Peyer's patch (tissue), 4 donors: ENCODE data around the gene CIAO2B.
A peak's percentile ranks its signal among the peaks of the same experiment; 100 is the strongest.

Experiments
- CTCF ChIP-seq, 6 experiments: fragments of 450-650 bp in 4 of 6; fragments of 200-600 bp in 2 of 6; sonication (generic) in 1 of 6; IDR thresholded peaks; one replicate each; pipeline ENCODE4 v1.5.1; 2017 to 2019; ENCODE audit warnings: antibody characterized with exemption in 6 of 6, mild to moderate bottlenecking in 3 of 6, moderate library complexity in 1 of 6
- POLR2A ChIP-seq, 2 donors: fragments of 450-650 bp; IDR thresholded peaks; one replicate each; pipeline ENCODE4 v1.5.1; 2017; ENCODE audit warnings: antibody characterized with exemption in 2 of 2, mild to moderate bottlenecking in 2 of 2, moderate library complexity in 2 of 2

GRCh38 chr16:66902648-66903543 lies 31.3 kb downstream of the CIAO2B start:
- peak in 1 of 6 experiments; percentile 21 for TF ChIP-seq CTCF (IDR thresholded peaks at IDR 0.05)
- TF ChIP-seq POLR2A (IDR thresholded peaks at IDR 0.05) = no peak
